Activated CD8-positive, alpha-beta T cell treated with anti-CD3 and anti-CD28 coated beads for 36 hours (primary cell): ENCODE data around the gene ADH1A. TPM values are rescaled to one million over a fixed set of nuclear protein-coding genes. Genes with fewer than 3 reads are reported as not detected.

ENCODE experiments used
- ATAC-seq: fragments of 200-7000 bp; cut with Tn5 transposase; one replicate; pipeline ENCODE4 v1.10.0; 2021; ENCODE audit warnings: mild to moderate bottlenecking, moderate library complexity
- CTCF ChIA-PET: fragments of 350-600 bp; sonication (Branson Sonifier 250); formaldehyde crosslinking; loops from one replicate; lab custom pipeline; 2021; ENCODE audit warnings: antibody characterized with exemption; lab: Charles Lee
- POLR2A ChIA-PET: fragments of 350-600 bp; sonication (Branson Sonifier 250); formaldehyde crosslinking; loops from one replicate; lab custom pipeline; 2021; ENCODE audit warnings: antibody characterized with exemption; lab: Charles Lee
- DNase-seq: peaks from one replicate; pipeline ENCODE4 v3.0.0-alpha.2; 2020
- H3K27ac Mint-ChIP-seq: one replicate; pipeline ENCODE4 v1.8.0; 2021; ENCODE audit warnings: mild to moderate bottlenecking, mixed read lengths
- H3K27me3 Mint-ChIP-seq: one replicate; pipeline ENCODE4 v1.8.0; 2021; ENCODE audit warnings: mixed read lengths
- H3K36me3 Mint-ChIP-seq: one replicate; pipeline ENCODE4 v1.8.0; 2021; ENCODE audit warnings: low read depth, mixed read lengths
- H3K4me1 Mint-ChIP-seq: one replicate; pipeline ENCODE4 v1.8.0; 2021; ENCODE audit warnings: low read depth, mixed read lengths
- H3K4me3 Mint-ChIP-seq: one replicate; pipeline ENCODE4 v1.8.0; 2021; ENCODE audit warnings: mild to moderate bottlenecking, moderate library complexity, mixed read lengths
- H3K9me3 Mint-ChIP-seq: one replicate; pipeline ENCODE4 v1.8.0; 2021; ENCODE audit warnings: mixed read lengths
- CTCF ChIP-seq: fragments of 200-600 bp; IDR thresholded peaks from one replicate; pipeline ENCODE4 v1.8.0; 2022; ENCODE audit warnings: antibody characterized with exemption, mild to moderate bottlenecking
- intact Hi-C: fragments of 100-400 bp; cut with micrococcal nuclease; formaldehyde crosslinking; loops from one replicate; pipeline ENCODE4 v1.10.0; 2022
- total RNA-seq, 2 experiments: library from RNA; stranded (reverse); gene quantifications; one replicate each; pipeline ENCODE4 v1.2.3, GENCODE V29; 2021

ADH1A gene
- total RNA-seq, 2 experiments from 2014 or later, result not detected

GRCh38 chr4:99301376-99302164 lies 10.8 kb upstream of the ADH1A start:
- Mint-ChIP-seq H3K4me1 (no peaks in the 10 kb centered on the region), H3K27ac (no peak overlapping the region), H3K27me3 (peaks cover 3% of the 10 kb centered on the region), H3K9me3 (peaks cover 8% of the 10 kb centered on the region), H3K4me3 (no peak overlapping the region), H3K36me3 (no peaks in the 10 kb centered on the region)
- intact Hi-C loops, result no loop called here
- CTCF ChIA-PET, result no interaction called here
- no peak for DNase-seq
- no peak for ATAC-seq
- no peak for TF ChIP-seq CTCF
- POLR2A ChIA-PET, result no interaction called here

- POLR2A ChIA-PET, result no interaction called here
- TF ChIP-seq CTCF, result no peak
- no peaks in the 10 kb centered on the region for H3K27me3 Mint-ChIP-seq
- ATAC-seq, result no peak
- H3K27ac Mint-ChIP-seq, result no peak overlapping the region
- H3K36me3 Mint-ChIP-seq, result no peaks in the 10 kb centered on the region
- H3K4me1 Mint-ChIP-seq, result no peaks in the 10 kb centered on the region
- H3K4me3 Mint-ChIP-seq, result no peak overlapping the region
- CTCF ChIA-PET, result no interaction called here
- DNase-seq, result no peak
- intact Hi-C loops, result no loop called here
- H3K9me3 Mint-ChIP-seq, result peaks cover 10% of the 10 kb centered on the region
These were observed 10.1 kb upstream of the ADH1A start for GRCh38 chr4:99300934-99301333.

GRCh38 chr4:99293357-99293756 lies 2.6 kb upstream of the ADH1A start:
- intact Hi-C loops, result no loop called here
- POLR2A ChIA-PET, result no interaction called here
- Mint-ChIP-seq H3K4me1 (no peaks in the 10 kb centered on the region), H3K9me3 (peaks cover 6% of the 10 kb centered on the region), H3K27ac (no peak overlapping the region), H3K36me3 (no peaks in the 10 kb centered on the region), H3K27me3 (peaks cover 4% of the 10 kb centered on the region), H3K4me3 (no peak overlapping the region)
- ATAC-seq (no peak), DNase-seq (no peak)
- CTCF ChIA-PET, result no interaction called here
- TF ChIP-seq CTCF, result no peak

GRCh38 chr4:99285387-99285786 lies 5.4 kb downstream of the ADH1A start:
- H3K4me3 Mint-ChIP-seq, result no peak overlapping the region
- POLR2A ChIA-PET, result no interaction called here
- DNase-seq (no peak), ATAC-seq (no peak)
- no peaks in the 10 kb centered on the region for H3K4me1 Mint-ChIP-seq
- no peaks in the 10 kb centered on the region for H3K27me3 Mint-ChIP-seq
- CTCF ChIA-PET, result no interaction called here
- intact Hi-C loops, result no loop called here
- H3K36me3 Mint-ChIP-seq, result no peaks in the 10 kb centered on the region
- H3K9me3 Mint-ChIP-seq, result no peaks in the 10 kb centered on the region
- no peak for TF ChIP-seq CTCF
- H3K27ac Mint-ChIP-seq, result no peak overlapping the region

- no peaks in the 10 kb centered on the region for H3K4me1 Mint-ChIP-seq
- ATAC-seq, result no peak
- H3K36me3 Mint-ChIP-seq, result no peaks in the 10 kb centered on the region
- intact Hi-C loops, result no loop called here
- no peak for TF ChIP-seq CTCF
- H3K27me3 Mint-ChIP-seq, result no peaks in the 10 kb centered on the region
- no peak overlapping the region for H3K27ac Mint-ChIP-seq
- no peak overlapping the region for H3K4me3 Mint-ChIP-seq
- no peaks in the 10 kb centered on the region for H3K9me3 Mint-ChIP-seq
- DNase-seq, result no peak
- POLR2A ChIA-PET, result no interaction called here
- CTCF ChIA-PET, result no interaction called here
These were observed 8.1 kb downstream of the ADH1A start for GRCh38 chr4:99282731-99283130.
